ENCODE results near the gene FAM3D.

Gene FAM3D

DNA sequence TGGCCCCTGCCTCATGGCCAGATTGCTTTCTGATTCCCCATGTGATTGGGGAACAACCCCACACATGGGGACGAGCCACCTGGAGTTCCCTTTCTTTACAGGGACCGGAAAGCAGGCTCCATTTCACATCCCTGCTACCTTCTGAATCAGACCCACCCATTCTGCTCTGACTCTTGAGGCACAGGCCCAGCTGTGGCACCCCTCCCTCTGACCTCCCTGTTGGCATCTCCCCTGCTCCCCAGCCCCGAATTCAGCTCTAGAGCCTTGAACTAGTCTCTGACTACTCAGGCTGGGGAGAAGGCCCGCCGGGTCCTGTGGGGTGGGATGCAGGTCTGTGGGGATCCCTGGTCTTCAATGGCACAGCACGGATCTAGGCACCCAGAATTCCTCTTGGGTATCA lies 12.1 kb downstream of the FAM3D start:
- Mint-ChIP-seq H3K27ac (no peak overlapping the region), H3K36me3 (no peaks in the 10 kb centered on the region), H3K4me3 (no peak overlapping the region), H3K9me3 (ENCODE audit: low read depth) (no peaks in the 10 kb centered on the region), H3K27me3 (peaks cover 9% of the 10 kb centered on the region), H3K4me1 (ENCODE audit: low read depth) (no peaks in the 10 kb centered on the region)

DNA sequence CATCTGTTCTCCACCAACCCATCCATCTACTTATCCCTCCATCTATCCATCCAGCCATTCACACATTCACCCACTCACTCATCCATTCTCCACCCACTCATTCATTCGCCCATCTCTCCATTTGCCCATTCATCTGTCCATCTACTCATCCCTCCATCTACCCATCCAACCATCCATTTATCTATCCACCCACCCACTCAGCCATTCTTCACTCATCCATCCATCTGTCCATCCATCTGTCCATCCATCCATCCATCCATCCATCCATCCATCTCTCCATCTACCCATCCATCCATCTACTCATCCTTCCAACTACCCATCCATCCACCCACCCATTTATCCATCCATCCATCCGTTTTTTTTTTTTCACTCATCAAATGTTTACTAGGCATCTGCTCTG lies 13.9 kb downstream of the FAM3D start:
- H3K27ac Mint-ChIP-seq: no peak overlapping the region
- peaks cover 9% of the 10 kb centered on the region for H3K27me3 Mint-ChIP-seq
- no peaks in the 10 kb centered on the region for H3K36me3 Mint-ChIP-seq
- H3K4me1 Mint-ChIP-seq (ENCODE audit: low read depth): no peaks in the 10 kb centered on the region
- no peak overlapping the region for H3K4me3 Mint-ChIP-seq
- H3K9me3 Mint-ChIP-seq (ENCODE audit: low read depth): no peaks in the 10 kb centered on the region

DNA sequence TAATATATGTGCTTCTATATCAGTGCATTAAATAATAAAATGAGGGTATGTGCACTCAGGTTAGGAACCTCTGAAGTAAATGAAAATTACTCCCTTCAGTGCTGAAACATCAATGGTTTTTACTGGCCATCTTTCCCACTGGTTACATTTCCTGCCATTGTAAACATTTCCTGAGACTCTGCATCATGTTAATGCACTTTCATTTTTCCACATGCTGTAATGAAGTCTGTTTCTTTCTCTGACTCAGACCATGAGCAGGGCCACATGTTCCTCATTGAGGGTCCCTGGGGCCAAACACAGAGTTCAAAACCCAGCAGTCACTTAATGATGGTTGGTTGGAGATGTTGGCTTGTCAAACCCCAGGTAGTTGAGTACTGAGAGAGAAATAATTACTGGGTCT lies 15.3 kb downstream of the FAM3D start:
- Mint-ChIP-seq H3K36me3 (no peaks in the 10 kb centered on the region), H3K9me3 (ENCODE audit: low read depth) (no peaks in the 10 kb centered on the region), H3K27ac (no peak overlapping the region), H3K4me3 (no peak overlapping the region), H3K4me1 (ENCODE audit: low read depth) (no peaks in the 10 kb centered on the region), H3K27me3 (peaks cover 7% of the 10 kb centered on the region)

DNA sequence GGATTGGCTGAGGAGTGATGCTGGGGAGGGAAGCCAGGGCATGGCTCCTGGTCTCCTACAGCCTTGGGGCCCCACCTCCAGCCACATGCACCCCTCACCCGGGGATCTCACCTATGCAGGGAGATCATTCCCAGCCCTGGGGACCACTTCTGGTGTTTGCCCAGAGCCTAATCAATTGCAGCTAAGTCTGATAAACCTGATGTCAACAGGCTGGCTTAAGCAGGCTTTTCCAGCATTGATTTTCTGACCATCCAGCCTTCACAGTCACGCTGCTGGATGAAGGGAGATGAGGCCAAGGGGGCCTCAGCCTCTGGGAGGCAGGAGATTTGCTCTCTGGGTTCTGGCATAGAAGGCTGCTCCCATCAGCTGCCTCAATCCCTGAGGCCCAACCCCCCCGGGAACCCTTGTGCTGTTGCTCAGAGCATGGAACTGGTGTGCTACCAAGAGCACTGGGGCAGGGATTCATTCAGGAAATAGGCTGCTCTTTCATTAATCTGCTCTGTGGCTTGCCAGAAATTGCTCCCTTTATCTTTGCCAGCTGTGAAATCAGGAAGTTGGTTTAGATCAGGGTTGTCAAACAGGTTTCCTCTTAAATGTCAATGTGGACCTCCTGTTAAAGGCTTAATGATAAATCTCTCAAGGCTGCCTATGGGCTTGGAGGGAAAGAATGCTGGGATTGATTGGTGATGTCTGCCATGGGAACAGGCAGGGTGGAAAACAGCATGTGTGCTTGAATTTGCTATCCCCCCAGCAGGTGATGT lies 19.0 kb downstream of the FAM3D start:
- no peaks in the 10 kb centered on the region for H3K9me3 Mint-ChIP-seq (ENCODE audit: low read depth)
- H3K4me3 Mint-ChIP-seq: no peak overlapping the region
- H3K4me1 Mint-ChIP-seq (ENCODE audit: low read depth): no peaks in the 10 kb centered on the region
- peaks cover 3% of the 10 kb centered on the region for H3K27me3 Mint-ChIP-seq
- no peaks in the 10 kb centered on the region for H3K36me3 Mint-ChIP-seq
- H3K27ac Mint-ChIP-seq: no peak overlapping the region

DNA sequence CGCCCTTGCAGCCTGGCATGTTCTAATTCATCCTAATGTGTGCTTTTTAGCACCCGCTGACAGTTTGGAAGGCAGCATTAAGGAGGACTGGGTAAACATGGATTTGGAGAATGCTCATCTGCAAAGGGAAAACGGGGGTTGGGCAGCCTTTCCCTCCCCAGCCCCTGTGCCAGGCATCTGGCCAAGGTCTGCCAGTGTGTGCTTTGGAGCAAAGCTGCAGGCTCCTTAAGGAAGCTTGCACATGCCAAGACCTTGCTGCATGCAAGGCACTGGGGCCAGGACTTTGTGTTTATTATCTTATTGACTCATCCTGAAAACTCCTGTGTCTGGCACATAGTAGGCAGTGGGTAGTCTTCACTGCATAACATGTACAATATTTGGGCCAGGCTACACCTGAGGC lies 20.1 kb downstream of the FAM3D start:
- no peak overlapping the region for H3K27ac Mint-ChIP-seq
- no peaks in the 10 kb centered on the region for H3K36me3 Mint-ChIP-seq
- peaks cover 2% of the 10 kb centered on the region for H3K27me3 Mint-ChIP-seq
- H3K4me1 Mint-ChIP-seq (ENCODE audit: low read depth): no peaks in the 10 kb centered on the region
- H3K9me3 Mint-ChIP-seq (ENCODE audit: low read depth): no peaks in the 10 kb centered on the region
- H3K4me3 Mint-ChIP-seq: no peak overlapping the region

DNA sequence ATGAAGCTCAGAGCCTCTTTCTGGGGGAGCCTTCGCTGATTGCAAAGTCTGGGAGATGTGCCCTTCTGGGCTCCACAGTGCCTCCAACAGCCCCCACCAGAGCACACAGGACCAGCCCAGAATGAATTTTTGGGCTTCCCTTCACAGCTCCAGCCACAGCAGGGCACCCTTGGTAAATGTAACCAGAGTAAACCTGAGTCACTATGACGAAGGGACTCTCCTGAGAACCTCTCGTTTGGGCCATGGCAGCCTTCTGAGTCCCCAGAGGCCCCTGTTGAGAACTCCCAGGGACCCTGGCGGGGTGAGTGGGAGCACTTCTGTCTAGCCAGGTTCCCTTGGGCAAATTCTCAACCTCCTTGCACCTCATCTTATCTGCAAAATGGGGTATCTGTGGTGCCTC lies 20.8 kb downstream of the FAM3D start:
- Mint-ChIP-seq H3K27ac (no peak overlapping the region), H3K4me1 (ENCODE audit: low read depth) (no peaks in the 10 kb centered on the region), H3K27me3 (peaks cover 2% of the 10 kb centered on the region), H3K9me3 (ENCODE audit: low read depth) (no peaks in the 10 kb centered on the region), H3K36me3 (no peaks in the 10 kb centered on the region), H3K4me3 (no peak overlapping the region)

DNA sequence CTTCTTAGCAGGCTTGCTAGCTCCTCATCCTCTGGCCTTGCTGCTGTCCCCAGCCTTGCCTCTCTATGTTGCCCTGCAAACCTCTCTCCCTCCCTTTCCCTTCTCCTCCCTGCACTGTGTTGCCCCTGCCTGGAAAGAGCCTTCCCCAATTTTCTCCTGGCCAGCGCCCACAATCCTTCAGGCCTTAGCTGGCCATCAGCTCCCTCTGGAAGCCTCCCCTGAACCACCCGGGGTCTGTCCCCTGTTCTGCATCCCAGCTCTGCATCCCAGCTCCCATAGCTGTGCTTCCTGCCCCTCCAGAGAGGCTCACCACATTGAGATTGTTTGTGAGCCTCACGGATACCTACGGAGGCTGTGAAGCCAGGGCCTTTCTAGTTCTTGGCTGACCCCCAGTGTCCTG lies 23.7 kb downstream of the FAM3D start:
- Mint-ChIP-seq H3K9me3 (ENCODE audit: low read depth) (no peaks in the 10 kb centered on the region), H3K27ac (no peak overlapping the region), H3K27me3 (no peaks in the 10 kb centered on the region), H3K4me3 (no peak overlapping the region), H3K36me3 (no peaks in the 10 kb centered on the region), H3K4me1 (ENCODE audit: low read depth) (no peaks in the 10 kb centered on the region)

DNA sequence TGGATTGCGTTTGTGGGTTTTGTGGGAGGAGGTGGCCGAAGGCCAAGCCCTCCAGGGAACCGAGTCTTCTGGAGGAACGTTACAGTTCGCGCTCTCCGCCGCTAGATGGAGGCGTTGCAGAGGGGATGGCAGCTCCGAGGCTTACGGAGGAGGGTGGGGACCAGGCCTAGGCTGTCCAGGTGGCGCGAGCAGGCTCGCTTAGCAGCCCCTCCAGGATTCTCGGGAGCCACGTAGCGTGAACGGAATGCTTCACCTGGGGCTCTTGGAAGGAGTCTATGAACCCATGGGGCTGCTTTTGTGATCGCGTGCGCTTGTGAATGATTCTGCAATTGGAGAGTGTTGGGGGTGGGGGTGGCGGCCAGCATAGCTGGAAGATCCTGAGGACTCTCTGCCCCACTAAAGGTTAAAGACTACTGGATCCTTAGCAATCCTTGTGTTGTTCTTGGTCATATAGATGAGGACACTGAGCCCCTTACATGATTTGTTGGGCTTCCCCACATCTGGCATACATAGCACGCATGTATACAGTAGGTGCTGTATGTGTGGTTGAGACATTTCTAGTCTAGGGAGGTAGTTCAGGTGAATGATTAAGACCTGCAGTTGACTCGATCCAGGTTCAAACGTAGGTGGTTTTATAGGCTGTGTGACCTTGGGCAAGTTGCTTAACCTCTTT lies 25.7 kb downstream of the FAM3D start:
- H3K9me3 Mint-ChIP-seq (ENCODE audit: low read depth): no peaks in the 10 kb centered on the region
- no peaks in the 10 kb centered on the region for H3K4me1 Mint-ChIP-seq (ENCODE audit: low read depth)

DNA sequence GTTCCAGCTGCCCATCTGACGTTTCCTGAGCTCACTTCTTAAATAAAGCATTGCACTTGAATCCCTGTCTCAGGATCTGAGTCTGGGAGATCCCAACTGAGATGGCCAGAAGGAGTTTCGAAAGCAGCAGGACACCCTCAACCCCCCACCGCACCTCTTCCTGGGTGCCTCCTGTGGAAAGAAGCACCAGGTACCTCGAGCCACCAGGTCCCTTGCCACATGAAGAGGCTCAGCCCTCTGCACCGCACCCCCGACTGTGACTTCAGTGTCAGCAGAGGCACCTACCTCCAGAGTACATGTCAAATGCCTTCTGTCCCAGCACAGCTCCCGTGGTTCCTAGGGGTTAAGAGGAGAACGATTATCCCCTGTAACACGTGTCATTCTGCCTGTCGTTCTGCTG lies 26.7 kb downstream of the FAM3D start:
- Mint-ChIP-seq H3K27ac (no peak overlapping the region), H3K27me3 (peaks cover 4% of the 10 kb centered on the region), H3K36me3 (no peaks in the 10 kb centered on the region), H3K9me3 (ENCODE audit: low read depth) (no peaks in the 10 kb centered on the region), H3K4me3 (no peak overlapping the region), H3K4me1 (ENCODE audit: low read depth) (no peaks in the 10 kb centered on the region)

More for the DNA sequence above, 25.7 kb downstream of the FAM3D start:
- Mint-ChIP-seq H3K36me3 (no peaks in the 10 kb centered on the region), H3K27ac (no peak overlapping the region), H3K27me3 (peaks cover 2% of the 10 kb centered on the region), H3K4me3 (no peak overlapping the region)

DNA sequence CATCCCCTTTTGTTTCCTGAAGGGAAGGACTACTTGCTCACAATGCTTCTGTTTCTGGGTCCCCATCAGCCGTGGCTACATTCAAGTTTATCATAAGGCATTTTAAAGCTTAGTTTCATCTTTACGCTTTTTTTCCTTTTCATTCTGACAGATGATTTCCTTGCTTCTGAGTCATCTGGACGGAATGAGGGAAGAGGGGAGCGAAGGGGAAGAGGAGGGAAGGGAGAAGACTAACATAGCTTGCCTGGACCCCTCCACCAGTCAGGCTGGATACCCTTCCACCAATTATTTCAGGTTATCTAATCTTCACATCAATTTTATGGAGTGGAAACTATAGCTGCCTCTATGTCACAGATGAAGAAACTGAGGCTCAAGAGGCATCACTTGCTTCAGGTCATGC lies 27.6 kb downstream of the FAM3D start:
- Mint-ChIP-seq H3K27me3 (peaks cover 4% of the 10 kb centered on the region), H3K27ac (no peak overlapping the region), H3K9me3 (ENCODE audit: low read depth) (no peaks in the 10 kb centered on the region), H3K4me1 (ENCODE audit: low read depth) (no peaks in the 10 kb centered on the region), H3K4me3 (no peak overlapping the region), H3K36me3 (no peaks in the 10 kb centered on the region)

DNA sequence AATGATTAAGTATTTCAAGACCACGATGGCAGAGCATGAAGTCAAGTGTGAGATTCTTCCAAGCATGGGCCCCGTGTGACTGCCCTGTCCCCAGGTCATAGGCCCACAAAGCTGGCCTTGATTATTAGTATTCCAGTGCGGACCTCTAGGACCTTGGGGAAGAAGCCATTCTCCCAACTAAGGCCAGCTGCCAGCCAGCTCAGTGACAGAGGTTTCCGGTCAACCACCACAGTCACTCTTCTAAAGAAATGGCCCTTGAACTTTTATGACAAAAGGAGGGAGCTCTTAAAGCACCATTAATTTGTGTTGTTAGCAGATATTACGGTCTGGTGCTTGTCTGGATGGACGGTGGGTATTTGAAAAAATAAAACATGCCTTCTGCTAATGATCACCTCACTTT lies 28.0 kb downstream of the FAM3D start:
- H3K4me1 Mint-ChIP-seq (ENCODE audit: low read depth): no peaks in the 10 kb centered on the region
- H3K36me3 Mint-ChIP-seq: no peaks in the 10 kb centered on the region
- peaks cover 4% of the 10 kb centered on the region for H3K27me3 Mint-ChIP-seq
- no peaks in the 10 kb centered on the region for H3K9me3 Mint-ChIP-seq (ENCODE audit: low read depth)
- H3K27ac Mint-ChIP-seq: no peak overlapping the region
- no peak overlapping the region for H3K4me3 Mint-ChIP-seq

DNA sequence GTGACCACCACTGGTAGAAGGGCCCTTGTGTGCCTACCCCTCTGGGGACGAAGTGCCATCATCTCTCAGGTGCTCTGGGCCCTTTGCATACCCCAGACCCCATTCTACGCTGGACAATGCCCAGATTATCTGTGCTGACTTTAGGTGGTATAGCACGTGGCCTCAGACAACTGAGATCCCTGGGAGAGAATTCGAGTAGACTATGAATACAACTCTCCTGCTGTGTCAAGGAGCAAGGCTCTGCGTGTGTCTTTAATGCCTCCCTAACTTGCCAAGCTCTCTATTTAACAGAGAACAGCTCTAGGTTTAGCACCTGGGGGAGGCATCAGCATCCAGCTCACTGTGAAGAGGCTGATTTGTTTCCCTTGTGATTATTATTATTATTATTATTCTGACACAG lies 29.1 kb downstream of the FAM3D start:
- Mint-ChIP-seq H3K9me3 (ENCODE audit: low read depth) (no peaks in the 10 kb centered on the region), H3K27me3 (peaks cover 4% of the 10 kb centered on the region), H3K4me1 (ENCODE audit: low read depth) (no peaks in the 10 kb centered on the region), H3K27ac (no peak overlapping the region), H3K36me3 (no peaks in the 10 kb centered on the region), H3K4me3 (no peak overlapping the region)

DNA sequence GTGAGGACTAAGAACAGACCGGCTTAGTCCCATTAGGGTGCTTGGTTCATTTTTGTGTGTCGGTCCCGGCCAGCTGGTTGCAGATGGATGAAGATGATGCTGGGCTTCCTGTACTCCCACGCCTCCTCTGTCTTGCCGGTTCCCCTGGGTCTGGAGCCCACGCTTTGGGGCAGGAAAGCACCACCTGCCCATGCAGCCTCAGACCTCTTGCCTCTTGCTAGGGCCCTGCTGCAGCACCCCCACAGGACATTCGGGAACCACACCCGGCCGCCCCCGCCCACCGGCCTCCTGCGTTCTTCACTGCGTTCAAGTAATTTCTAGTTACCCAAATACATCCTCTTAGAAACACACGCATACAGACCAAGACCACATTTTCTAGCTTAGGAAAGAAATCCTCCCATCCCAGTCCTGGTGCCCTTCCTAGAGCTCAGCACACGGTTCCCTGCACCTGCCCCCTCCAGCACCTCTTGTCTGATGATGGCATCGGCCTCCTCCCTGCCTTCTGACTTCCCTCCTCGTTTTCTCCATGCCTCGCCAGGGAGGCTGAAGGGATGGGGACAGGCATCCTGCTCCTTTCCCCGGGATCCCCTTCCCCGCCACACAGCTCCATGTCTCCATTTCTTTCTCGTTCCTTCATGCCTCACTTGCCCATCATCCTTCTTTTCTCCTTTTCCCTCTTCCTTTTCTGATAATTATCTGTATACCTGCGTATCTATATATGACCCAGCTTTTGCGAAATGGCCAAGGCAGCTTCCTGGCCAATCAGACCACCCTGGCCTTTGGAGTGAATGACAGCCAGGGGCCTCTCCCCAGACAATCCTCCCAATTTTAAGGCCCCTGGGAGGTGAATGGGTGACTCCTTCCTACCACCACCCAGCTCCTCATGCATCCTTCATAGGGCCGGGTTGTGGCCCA lies 30.9 kb downstream of the FAM3D start:
- Mint-ChIP-seq H3K27ac (no peak overlapping the region), H3K4me1 (ENCODE audit: low read depth) (no peaks in the 10 kb centered on the region), H3K36me3 (no peaks in the 10 kb centered on the region), H3K27me3 (peaks cover 6% of the 10 kb centered on the region), H3K4me3 (no peak overlapping the region), H3K9me3 (ENCODE audit: low read depth) (no peaks in the 10 kb centered on the region)

DNA sequence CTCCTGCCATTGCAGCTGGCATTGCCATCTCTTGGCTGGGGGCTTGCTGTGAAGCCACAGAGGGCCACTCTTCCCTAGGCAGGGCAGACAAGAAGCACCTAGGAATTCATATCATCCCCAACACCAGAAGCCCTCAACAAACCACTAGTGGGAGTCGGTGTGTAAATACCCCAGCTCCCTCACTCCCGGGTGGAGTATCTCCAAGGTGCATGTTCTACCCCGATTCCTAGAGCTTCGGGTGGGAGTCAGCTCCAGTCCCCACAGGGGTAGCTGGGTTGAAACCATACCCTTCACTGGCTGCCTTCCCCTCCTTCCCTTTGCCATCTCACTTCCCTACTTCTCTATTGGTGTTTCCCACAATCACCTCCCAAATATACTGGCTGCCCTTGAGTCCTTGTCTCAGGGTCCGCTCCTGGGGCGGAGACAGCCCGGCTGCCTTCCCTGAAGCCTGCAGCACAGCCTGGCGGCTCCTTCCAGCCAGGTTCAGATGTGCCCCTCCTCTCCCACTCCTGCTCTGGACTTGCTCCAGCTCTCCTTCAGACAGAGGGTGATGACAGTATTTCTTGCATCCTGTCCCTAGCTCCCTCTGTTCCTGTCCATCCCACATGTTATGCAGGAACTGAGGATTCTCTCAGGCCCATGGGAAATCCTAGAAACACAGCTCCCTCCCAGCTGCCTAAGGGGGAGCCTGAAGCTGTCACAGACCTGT lies 33.3 kb downstream of the FAM3D start:
- H3K4me1 Mint-ChIP-seq (ENCODE audit: low read depth): no peaks in the 10 kb centered on the region
- no peak overlapping the region for H3K27ac Mint-ChIP-seq
- H3K4me3 Mint-ChIP-seq: no peak overlapping the region

DNA sequence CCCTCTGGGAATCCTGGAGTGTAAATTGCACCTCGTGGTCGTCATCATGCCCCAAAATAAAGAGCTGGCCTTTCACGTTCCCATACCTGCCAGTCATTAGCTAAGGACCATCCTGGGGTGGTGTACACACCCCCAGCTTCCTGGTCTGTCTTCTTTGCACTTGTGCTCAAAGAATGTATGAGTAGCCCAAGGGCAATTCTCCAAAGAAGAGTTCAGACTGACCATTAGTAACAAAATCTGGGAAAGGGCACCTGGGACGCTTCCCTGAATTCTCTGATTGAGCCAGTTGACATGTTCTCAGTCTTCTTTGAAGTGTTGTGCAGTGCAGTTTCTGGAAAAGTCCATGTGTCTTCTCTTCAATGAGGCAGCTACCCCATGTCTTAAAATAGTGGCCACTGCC lies 34.8 kb downstream of the FAM3D start:
- Mint-ChIP-seq H3K4me3 (no peak overlapping the region), H3K36me3 (no peaks in the 10 kb centered on the region), H3K9me3 (ENCODE audit: low read depth) (no peaks in the 10 kb centered on the region)

More for the DNA sequence above, 33.3 kb downstream of the FAM3D start:
- Mint-ChIP-seq H3K27me3 (peaks cover 9% of the 10 kb centered on the region), H3K36me3 (no peaks in the 10 kb centered on the region), H3K9me3 (ENCODE audit: low read depth) (no peaks in the 10 kb centered on the region)

More for the DNA sequence above, 34.8 kb downstream of the FAM3D start:
- Mint-ChIP-seq H3K27ac (no peak overlapping the region), H3K4me1 (ENCODE audit: low read depth) (no peaks in the 10 kb centered on the region), H3K27me3 (peaks cover 9% of the 10 kb centered on the region)
